HG03558 (cell line): ENCODE measurements around the gene KRT31.
"Not testable (repeated sequence)": the region's sequence is repeated elsewhere in the genome, so short reads cannot be mapped to it uniquely, and the experiment has no call there.

ENCODE experiments used
- ATAC-seq: cut with Tn5 transposase; IDR thresholded peaks from one replicate; pipeline ENCODE4 v1.9.1; 2021; ENCODE audit warnings: moderate number of reproducible peaks; ENCODE audit not compliant: unreplicated experiment; ENCODE audit errors: extremely low read depth

Gene KRT31

DNA sequence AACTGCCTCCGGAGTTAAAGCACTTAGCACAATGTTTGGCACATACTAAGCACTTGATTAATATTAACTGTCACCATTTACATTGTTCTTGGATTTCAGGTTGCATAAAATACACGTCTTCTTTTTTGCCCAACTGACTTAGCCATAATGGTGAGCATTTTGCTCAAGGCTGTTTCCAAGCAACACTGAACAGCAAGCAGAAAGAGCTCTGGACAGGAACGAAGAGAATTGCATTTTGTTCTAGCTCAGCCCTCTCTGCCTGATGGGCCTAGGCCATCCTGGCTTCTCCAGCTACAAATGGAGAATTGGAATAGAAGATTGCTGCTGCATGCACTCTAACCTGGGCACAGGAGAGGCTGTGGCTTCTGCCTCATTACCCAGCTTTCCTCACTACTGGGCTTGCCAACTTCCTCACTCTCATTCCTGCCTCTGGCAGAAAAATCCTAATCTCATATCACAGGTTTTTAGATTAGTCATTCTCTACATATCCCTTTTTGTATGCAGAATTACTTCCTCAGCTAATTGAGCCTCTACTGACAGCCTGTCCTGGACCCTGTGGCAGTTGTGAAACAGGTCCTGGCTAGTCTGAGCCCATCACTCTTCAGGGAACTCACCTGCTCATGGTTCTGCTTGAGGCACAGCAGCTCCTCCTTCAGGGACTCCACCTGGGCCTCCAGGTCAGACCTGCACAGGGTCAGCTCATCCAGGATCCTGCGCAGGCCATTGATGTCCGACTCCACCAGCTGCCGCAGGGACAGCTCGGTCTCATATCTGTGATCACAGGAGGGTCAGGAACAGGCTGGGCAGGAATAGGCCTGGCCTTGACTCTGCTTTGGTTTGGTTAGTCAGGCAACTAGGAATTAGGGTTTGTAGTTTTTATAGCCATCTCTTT lies 49.3 kb downstream of the KRT31 start:
- no peak for ATAC-seq

DNA sequence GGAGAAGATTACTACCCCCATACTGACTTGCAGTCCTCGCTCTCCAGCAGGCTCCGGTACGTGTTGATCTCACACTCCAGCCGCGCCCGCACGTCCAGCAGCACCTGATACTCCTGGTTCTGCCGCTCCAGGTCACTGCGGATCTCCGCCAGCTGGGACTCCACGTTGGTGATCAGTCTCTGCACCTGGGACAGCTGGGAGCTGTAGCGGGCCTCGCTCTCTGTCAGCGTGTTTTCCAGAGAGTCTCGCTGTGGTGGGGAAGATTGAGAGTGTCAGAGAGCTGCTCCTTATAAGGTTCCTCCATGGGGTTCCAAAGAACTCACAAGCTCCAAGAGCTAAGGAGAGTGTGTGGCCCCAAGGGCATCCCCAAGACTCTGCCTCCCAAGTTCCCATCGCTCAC lies 51.0 kb downstream of the KRT31 start:
- ATAC-seq, result not testable (repeated sequence)

DNA sequence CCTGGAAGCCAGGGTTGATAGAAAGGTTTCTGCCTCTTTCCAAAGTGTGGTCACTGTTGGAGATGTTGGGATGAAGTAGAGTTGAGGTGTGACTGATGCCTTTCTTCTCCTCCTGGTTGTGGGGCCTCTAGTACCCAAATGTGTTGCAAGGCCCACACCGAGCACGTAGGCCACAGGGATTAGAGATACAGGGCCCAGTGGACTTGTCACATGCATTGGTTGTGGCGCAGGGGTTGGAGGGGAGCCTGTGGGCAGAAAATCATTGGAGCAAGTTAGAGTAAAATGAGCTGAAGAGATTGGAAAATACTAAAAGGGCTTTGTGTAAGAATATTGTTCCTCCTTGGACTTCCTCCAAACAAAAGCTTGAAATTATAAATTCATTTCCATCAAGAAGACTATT lies 51.4 kb downstream of the KRT31 start:
- ATAC-seq, result no peak
